Activated T-cell treated with anti-CD3 and anti-CD28 coated beads for 4 hours (primary cell): ENCODE data around the gene CHPF2.

Experiments
- DNase-seq: peaks from one replicate; pipeline ENCODE4 v3.0.0-alpha.2; 2020

CHPF2 gene

DNA sequence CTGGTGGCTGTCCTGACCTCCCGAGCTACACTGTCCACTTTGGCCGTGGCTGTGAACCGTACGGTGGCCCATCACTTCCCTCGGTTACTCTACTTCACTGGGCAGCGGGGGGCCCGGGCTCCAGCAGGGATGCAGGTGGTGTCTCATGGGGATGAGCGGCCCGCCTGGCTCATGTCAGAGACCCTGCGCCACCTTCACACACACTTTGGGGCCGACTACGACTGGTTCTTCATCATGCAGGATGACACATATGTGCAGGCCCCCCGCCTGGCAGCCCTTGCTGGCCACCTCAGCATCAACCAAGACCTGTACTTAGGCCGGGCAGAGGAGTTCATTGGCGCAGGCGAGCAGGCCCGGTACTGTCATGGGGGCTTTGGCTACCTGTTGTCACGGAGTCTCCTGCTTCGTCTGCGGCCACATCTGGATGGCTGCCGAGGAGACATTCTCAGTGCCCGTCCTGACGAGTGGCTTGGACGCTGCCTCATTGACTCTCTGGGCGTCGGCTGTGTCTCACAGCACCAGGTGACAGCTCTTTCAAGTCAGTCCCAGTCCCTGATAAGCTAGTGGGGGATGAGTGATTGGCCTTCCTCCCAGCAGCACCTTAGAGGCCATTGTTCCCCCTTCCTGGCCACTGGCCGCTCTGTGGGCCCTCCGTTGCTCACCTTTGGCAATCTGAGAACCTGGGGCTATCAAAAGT, 3.0 kb downstream of the CHPF2 start:
- no peak for DNase-seq

DNA sequence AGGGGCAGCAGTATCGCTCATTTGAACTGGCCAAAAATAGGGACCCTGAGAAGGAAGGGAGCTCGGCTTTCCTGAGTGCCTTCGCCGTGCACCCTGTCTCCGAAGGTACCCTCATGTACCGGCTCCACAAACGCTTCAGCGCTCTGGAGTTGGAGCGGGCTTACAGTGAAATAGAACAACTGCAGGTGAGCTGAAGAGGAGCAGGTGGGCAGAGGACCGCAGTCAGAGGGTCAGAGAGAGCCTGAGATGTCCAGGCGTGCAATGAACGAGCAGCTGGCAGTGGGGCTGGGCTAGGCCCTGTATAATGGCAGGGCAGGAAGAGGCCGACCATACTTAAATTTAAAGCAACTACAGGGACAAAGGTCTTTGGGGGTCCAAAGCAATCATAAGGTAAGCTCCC, 4.1 kb downstream of the CHPF2 start:
- no peak for DNase-seq

DNA sequence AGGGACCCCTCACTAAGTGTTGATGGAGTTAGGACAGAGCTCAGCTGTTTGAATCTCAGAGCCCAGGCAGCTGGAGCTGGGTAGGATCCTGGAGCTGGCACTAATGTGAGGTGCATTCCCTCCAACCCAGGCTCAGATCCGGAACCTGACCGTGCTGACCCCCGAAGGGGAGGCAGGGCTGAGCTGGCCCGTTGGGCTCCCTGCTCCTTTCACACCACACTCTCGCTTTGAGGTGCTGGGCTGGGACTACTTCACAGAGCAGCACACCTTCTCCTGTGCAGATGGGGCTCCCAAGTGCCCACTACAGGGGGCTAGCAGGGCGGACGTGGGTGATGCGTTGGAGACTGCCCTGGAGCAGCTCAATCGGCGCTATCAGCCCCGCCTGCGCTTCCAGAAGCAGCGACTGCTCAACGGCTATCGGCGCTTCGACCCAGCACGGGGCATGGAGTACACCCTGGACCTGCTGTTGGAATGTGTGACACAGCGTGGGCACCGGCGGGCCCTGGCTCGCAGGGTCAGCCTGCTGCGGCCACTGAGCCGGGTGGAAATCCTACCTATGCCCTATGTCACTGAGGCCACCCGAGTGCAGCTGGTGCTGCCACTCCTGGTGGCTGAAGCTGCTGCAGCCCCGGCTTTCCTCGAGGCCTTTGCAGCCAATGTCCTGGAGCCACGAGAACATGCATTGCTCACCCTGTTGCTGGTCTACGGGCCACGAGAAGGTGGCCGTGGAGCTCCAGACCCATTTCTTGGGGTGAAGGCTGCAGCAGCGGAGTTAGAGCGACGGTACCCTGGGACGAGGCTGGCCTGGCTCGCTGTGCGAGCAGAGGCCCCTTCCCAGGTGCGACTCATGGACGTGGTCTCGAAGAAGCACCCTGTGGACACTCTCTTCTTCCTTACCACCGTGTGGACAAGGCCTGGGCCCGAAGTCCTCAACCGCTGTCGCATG, 5.2 kb downstream of the CHPF2 start:
- no peak for DNase-seq

DNA sequence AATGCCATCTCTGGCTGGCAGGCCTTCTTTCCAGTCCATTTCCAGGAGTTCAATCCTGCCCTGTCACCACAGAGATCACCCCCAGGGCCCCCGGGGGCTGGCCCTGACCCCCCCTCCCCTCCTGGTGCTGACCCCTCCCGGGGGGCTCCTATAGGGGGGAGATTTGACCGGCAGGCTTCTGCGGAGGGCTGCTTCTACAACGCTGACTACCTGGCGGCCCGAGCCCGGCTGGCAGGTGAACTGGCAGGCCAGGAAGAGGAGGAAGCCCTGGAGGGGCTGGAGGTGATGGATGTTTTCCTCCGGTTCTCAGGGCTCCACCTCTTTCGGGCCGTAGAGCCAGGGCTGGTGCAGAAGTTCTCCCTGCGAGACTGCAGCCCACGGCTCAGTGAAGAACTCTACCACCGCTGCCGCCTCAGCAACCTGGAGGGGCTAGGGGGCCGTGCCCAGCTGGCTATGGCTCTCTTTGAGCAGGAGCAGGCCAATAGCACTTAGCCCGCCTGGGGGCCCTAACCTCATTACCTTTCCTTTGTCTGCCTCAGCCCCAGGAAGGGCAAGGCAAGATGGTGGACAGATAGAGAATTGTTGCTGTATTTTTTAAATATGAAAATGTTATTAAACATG, 6.0 kb downstream of the CHPF2 start:
- DNase-seq: no peak

DNA sequence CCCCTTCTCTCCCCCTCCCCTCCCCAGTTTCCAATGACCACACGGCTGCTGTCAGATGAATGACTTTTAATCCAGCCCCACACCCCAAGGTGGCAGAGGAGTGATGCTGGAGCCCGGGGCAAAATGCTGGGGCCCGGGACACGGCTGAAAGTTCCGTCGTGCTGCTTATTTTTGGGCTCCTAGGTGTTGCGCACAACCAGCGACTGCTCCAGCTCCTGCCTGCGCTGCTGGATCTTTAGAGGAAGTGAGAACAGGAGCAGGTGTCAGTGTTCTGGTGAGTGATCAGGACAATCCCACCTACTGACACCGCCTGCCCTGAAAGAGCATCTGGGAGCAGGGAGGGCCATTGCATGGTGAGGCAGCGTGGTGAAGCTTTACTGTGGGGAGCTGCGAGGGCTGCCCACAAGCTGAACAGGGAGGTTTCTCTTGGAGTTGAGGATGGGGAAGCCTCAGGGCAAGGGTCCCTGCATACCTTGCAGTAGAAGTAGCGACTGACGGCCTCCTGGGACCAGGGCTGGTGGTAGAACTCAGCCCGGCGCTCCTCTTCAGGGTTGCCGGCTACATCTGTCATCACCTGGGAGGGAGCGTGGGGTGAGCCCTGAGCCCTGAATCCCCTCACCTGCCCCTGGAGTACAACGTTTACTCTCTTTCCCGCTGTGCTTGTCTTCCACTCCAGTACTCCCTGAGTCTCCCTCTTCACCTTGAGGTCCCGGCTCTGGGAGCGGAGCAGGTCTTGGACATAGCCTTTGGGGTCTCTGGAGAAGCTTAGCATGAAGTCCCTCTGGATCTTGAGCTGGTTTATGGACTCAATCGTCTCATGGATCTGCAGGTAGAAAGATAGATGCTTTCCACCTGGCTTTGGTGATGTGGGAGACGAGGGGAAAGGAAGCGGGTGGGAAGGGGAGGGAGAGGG, 6.9 kb downstream of the CHPF2 start:
- no peak for DNase-seq

DNA sequence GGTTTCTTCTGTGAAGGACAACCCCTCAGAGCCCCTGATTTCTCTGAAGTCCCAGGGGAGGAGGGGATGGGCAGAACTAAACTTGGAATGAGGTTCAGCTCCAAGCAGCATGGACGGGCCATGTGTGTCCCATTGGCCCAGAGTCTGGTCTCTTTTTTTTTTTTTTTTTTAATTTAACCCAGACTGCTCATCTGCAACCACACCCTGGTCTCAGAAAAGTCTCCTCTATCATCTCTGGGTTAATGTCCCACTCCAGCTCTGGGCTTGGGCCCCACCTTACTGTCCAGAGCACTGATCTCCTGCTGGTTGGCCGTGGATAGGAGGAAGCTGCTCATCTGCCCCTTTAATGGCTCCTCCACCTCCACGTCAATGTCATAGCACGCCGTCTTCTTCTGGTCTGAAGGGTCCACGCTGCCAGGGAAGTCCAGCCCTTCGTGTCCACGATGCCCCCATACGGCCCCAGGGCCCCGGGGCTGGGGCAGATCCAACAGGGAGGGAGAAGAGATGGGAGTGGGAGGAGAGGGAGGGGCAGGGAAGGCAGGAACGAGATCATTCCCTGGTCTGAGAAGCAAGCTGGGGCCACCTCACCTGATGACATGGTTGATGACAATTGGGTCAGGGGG, 7.7 kb downstream of the CHPF2 start:
- no peak for DNase-seq

DNA sequence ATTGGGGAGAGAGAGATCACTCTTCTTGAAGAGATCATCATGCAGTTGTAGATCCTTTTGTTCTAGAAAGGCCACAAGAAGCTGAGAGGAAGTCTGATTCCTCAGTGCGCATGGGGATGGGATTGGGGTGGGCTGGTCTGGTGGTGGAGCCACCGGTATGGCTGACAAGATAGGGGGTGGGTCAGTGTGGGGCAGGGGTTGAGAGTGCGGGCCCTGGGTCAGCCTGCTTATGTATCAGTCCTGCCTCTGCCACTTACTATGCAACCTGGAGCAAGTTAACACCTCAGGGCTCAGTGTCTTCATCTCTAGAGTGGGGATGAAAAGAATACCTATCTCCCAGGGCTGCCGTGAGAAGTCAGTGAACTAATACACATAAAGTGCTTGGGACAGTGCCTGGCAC, 8.3 kb downstream of the CHPF2 start:
- DNase-seq: no peak

DNA sequence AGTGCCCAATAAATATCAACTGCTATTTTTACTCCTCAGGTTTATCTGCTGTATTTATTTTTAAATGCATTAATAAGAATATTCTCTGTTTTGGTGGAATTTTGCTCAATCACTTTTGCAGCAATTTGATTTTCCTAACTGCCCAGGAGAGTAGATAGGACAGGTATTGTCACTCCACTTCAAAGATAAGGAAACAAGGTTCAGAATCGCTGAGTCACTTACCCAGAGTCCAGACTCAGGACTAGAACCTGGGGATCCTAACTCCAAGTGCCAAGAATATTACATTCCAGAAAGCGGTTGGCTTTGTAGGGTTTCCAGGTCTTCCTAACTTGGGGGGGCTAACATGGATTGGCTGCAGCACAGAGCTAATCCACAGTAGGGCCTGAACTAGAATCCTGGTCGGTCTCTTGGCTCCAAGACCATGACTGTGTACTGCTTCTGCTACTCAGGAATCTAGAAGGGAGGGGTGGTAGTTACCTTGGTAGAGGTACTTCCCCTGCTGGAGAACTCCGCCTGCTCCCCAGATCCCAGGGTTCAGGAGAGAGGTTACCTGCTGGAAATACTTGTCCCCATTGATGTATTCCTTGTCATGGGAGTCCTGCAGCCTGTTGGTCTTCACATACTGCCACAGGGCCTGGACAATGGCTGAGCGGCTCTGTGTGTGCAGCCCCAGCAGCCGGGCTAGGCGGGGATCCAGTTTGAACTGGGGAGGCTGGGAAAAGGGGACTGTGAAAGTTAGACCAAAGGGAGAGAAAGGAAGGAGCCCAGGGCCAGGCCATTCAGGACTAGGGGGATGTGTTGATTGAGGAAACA, 8.9 kb downstream of the CHPF2 start:
- DNase-seq: no peak

DNA sequence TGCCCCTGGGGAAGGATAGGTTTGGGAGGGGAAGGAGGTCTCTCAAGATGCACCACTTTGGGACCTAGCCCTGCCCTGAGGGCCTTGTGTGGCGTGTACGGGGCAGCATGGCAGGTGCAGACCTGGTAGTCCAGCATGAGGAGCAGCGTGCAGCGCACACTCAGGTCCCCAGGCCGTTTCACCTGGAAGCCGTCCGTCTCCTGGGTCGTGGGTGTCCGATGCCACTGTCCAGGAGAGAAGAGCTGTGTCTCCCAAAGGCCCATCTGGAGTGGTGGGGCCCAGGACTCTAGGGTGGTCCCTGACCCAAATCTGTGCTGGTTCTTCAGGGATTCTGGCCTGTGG, 9.4 kb downstream of the CHPF2 start:
- no peak for DNase-seq

DNA sequence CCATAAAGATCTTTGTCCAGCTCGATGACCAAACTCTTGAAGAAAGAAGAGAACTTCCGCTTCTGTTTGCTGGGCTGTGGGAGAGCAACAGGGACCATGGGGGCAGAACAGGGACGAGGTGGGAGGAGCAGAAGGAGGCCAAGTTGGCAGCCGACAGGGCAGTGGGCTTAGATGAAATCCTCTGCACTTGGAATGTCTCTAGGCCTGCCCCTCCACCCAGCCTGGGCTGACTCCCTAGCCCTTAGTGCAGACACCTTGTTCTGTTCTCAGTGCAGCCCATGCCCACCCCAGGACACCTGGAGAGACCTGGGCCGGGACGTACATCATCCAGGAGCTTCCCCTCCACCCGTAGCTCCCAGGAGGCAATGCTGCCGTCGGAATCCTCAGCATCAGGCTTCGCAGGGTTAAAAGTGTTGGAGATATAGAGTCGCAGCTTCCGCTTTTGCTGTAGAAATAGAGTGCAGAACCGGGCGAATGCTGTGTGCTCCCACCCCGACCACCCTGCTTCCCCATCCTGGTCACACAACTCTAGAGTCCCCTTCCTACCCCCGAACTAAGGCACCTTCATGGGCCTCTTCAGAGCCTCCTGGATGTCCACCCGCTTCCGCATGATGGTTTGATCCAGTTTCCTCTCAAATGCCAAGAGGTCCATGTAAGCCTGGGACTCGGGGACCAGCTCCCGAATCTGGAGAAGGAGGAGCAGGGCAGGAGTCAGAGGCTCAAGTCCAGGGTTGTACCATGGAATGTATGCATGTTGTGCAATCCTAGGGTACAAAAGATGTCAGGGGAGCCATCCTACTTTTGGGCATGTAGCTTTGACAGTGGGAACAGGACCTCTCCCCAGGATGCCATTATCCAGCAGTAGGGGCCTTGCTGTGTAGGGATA, 10.1 kb downstream of the CHPF2 start:
- DNase-seq: no peak

DNA sequence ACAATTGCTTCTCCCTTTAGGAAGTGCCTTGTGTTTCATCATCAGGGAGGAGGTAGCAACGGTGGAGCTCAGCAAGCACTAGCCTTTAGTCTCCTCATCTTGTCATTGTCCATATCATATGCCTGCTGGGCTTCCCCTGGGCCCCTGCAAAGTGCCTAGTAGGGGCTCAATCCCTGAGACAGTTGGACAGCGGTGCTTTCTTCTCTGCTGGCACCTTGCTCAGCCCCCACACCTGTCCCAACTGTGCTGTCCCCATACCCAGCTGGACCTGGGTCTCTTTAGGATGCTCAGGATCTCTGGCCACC, 10.7 kb downstream of the CHPF2 start:
- no peak for DNase-seq

DNA sequence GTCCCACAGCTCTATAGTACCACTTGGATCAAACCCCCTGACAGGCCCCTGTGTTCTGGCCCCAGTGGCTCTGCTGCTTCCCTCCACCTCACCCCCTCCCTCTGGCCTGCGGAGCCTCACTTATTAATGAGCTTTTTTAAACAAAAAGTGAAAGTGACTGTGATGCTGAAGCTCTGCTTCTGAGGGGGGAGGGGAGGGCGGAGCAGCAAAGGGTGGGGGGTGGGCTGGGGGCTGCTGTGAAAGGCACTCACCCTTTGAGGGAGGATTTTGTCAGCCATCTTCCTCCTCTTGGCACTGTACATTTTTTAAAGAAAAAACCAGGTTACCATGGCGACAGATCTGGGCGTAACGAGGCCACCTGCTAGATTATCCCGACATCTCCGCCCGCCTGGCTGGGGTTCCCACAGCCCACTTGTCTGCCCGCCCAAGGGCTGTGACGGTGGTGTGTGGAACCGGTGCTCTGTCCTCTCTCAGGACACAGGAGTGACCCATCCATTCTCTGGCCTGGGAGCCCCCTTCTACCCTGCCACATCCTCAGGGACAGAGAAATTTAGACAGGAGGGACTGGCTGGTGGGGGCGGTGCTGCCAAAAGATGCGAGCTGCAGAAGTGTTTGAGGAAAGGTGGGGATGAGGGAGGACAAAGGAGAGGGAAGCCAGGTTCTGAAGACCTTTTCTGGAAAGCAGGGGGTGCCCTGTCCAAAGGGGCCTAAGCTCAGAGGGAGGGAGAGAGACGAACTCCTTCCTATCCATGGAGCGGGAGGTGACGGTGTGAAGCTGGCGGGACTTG, 11.3 kb downstream of the CHPF2 start:
- DNase-seq: no peak

DNA sequence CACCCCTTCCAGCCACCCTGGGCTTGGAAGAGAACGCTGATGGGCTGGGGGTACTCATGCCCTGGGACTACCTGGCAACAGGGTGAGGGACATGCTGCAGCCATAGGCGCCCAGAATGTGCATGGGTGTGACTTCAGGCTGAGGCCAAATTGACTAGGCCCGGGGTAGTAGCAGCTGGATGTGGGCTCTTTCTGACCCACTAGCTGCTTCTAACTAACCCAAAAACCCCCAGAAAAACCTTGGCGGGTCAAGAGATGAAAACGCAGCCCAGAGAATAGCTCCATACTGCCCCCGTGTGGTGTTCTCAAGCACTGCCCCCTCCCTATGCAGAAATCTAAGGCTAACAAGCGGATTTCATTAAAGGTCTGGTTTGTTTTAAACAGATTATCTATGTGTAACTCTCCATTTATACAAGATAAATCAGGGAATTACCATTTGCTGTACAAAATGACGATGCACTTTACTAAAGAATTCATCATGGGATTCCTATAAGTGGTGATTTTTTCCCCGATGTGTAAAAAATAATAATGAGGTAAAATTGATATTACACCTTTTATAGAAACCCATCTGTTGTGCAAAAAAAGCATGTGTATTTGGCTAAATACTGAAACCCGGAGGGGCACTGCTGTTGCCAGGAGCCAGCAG, 12.0 kb downstream of the CHPF2 start:
- peak; percentile 48 for DNase-seq

DNA sequence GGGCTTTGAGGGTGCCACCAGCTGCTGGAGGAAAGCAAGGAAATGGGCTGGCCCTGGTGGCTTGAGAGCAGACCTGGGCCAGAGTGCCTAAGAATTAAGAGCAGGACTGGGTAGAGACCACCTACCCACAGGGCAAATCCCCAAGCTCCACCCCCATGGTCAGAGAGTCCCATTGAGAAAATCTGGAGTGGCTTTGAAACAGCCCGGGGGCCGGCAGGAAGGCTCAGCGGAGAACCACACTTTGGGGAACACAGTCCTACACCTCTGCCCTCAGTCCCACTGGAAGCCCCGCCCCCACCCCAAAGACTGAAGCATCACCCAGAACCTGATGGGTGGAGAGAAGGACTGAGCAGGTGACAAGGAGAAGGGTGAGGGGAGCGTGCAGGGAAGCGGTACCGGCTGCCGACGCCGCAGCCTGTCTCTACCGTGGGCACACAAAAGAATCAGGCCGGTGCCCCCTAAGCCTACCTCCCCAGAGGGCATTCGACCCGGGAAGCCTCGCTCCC, 12.6 kb downstream of the CHPF2 start:
- DNase-seq: no peak

DNA sequence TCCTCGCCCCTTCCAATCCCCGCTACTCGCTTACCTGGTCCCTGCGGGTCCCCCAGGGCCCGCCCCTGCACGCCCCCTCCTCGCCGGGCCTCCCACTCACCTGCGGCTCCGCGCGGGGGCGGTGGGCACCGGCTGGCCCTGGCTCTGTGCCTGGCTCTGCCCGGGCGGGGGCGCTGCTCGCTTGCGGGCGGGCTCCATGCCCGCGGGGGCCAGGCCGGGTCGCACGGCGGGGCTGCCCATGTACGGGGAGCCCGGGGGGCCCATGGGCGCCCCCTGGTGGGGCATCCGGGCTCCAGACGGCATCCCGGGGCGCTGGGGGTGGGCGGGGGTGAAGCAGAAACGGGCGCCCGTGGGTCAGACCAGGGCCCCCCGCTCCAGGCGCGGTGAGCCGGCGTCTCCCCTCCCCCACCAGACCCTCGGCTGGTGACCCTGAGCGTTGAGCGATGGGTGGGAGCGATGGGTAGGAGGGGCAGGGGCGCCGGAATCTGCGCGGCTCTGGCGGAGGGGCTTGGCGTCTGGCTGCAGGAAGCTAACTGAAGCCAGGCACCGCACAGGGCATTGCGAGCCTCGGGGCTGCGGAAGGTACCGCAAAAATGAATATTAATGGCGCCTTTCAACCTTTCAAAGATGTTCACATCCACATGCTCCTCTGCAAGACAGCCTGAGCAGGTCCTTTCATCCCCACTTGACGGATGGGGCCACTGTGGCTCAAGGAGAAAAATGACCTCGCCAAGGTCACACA, 13.2 kb downstream of the CHPF2 start:
- DNase-seq: peak; percentile 39

DNA sequence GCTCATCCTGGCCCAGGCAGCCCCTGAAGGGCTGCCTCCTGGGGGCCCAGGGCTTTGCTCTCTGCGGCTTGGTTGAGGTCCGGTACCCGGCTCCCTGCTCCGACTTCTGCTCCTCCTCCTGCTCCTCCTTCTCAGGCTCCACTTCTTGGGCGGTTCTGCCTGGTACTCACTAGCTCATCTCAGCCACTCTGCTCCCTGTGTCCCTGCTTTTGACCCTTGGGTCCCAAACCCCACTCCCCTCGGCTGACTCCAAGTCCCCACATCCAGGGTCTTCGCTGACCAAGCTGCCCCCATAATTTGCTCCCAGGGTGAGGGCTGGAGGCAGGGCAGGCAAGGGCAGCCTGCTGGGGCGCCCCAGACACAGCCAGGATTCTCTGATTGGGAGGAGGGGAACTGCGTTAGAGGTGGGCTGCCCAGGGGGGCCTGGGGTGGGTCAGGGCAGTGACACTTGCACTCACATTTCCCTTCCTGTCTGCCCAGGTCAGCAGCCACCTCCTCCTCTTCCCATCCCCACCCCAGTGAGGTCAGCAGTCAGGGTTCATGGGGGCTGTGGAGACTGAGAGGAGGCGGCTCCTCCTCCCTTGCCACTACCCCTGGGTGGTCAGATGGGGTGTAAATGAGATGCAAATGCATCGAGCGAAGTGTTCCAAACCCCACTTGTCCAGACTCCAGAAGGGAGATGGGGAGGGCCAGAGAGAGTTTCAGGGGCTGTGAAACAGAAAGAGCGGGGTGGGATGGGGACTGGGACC, 14.0 kb downstream of the CHPF2 start:
- DNase-seq: no peak

DNA sequence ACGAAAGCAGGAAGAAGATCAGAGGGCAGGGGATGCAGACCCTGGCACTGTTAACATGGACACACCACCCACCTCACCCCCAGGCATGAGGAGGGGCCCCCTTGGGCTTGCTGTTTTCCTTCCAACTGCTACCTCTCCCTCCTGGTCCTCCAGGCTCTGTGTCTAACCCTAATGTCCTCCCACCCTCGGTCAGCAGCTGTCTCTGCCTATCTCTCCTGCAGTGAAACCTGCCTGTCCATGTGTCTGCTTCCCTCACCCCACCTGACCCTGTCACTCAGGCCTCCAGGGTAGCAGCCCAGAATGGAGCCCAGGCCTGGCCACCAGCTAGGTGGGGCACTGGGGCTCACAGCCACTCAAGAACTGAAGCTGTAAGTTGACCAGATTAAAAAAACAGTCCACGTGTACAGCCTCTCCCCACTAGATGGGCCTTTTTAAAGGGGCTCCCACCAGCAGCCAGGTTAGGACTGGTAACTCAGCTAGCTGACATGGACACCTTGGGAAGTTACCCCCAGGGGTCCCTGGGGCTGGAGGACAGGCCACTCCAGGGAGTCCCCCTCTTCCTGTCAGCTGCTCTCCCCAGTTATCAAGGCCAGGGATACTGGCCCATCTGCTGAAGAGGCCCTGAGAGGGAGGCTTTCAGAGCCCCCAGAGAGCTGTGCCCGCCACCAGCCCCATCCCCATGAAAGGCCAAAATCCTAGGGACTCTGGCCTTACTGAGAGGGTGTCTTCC, 14.7 kb downstream of the CHPF2 start:
- DNase-seq: no peak
